Measurements from ENCODE around the gene RAB36.

RAB36 gene, protein sequence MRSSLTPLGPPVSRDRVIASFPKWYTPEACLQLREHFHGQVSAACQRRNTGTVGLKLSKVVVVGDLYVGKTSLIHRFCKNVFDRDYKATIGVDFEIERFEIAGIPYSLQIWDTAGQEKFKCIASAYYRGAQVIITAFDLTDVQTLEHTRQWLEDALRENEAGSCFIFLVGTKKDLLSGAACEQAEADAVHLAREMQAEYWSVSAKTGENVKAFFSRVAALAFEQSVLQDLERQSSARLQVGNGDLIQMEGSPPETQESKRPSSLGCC

DNA sequence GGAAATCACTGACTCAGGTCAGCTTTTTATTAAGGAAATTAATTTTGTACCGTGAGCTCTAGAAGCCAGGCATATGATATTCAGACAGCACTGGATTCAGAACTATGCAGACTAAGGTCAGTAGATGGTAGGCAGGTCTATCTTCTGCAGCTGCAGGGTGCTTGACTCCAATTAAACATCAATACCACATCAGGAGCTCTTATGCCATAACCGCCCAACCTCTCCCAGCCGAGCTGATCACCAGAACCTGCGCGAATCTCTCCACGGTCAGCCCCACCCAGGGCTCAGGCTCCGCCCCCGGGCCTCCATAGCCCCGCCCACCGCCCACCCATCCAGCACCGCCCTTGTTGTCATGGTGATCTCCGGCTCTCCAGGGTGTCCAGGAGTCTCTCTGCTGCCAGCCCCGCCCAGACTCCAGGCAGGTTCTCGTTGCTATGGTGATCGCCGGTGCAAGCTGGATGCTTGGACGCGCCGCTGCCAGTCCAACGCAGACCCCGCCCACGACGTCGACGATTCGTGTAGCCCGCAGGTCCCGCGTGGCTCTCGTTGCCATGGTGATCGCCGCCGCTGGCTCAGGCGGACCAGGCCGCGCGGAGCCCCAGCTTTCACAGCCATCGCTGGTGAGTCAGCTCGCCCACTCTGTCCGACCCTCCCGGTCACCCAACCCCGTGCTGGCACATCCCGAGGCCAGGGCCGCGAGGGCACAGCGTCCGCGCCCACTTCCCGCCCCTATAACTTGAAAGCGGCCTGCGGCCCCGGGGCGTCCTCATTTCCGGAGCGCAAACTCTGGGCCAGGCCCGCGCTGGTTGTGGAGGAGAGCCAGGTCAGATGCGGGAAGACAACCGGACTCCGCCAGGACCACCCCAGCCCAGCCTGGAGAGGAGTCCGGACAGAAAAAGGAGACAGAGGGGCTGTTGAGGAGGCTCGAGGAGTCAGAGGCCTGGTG, at the start of gene RAB36:
Gene RAB36 (plus strand): TSS at position 546 of the 946 bp plus-strand sequence. CDS start 1,140 bp downstream, outside the sequence.
- H3K4me3 Mint-ChIP-seq, result peak within 1 kb of the TSS; percentile 64

DNA sequence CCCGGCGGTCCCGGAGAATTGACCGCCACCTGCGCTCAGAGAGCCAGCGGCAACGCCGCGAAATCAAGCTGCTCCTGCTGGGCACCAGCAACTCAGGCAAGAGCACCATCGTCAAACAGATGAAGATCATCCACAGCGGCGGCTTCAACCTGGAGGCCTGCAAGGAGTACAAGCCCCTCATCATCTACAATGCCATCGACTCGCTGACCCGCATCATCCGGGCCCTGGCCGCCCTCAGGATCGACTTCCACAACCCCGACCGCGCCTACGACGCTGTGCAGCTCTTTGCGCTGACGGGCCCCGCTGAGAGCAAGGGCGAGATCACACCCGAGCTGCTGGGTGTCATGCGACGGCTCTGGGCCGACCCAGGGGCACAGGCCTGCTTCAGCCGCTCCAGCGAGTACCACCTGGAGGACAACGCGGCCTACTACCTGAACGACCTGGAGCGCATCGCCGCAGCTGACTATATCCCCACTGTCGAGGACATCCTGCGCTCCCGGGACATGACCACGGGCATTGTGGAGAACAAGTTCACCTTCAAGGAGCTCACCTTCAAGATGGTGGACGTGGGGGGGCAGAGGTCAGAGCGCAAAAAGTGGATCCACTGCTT, 49.4 kb upstream of the RAB36 start:
- Mint-ChIP-seq H3K36me3 (ENCODE audit: insufficient read depth) (peaks cover 1% of the 10 kb centered on the region), H3K27me3 (no peaks in the 10 kb centered on the region), H3K4me1 (no peaks in the 10 kb centered on the region), H3K27ac (ENCODE audit: low read depth) (no peak overlapping the region), H3K9me3 (no peaks in the 10 kb centered on the region), H3K4me3 (no peak overlapping the region)
- ATAC-seq (replicated peaks; ENCODE audit: extremely low read depth, poor library complexity, severe bottlenecking) (no peak), DNase-seq (ENCODE audit: low spot score in 2 of 2) (no peak)

More for the DNA sequence above, at the start of gene RAB36:
- Mint-ChIP-seq H3K36me3 (ENCODE audit: insufficient read depth) (peaks cover 22% of the 10 kb centered on the region), H3K27ac (ENCODE audit: low read depth) (peak within 1 kb of the TSS; percentile 94), H3K4me1 (peaks cover 53% of the 10 kb centered on the region), H3K27me3 (no peaks in the 10 kb centered on the region), H3K9me3 (no peaks in the 10 kb centered on the region)
- peak; percentile 39 for ATAC-seq (replicated peaks; ENCODE audit: extremely low read depth, poor library complexity, severe bottlenecking)
- DNase-seq (ENCODE audit: low spot score in 2 of 2), result peak; percentile 84 to 85

DNA sequence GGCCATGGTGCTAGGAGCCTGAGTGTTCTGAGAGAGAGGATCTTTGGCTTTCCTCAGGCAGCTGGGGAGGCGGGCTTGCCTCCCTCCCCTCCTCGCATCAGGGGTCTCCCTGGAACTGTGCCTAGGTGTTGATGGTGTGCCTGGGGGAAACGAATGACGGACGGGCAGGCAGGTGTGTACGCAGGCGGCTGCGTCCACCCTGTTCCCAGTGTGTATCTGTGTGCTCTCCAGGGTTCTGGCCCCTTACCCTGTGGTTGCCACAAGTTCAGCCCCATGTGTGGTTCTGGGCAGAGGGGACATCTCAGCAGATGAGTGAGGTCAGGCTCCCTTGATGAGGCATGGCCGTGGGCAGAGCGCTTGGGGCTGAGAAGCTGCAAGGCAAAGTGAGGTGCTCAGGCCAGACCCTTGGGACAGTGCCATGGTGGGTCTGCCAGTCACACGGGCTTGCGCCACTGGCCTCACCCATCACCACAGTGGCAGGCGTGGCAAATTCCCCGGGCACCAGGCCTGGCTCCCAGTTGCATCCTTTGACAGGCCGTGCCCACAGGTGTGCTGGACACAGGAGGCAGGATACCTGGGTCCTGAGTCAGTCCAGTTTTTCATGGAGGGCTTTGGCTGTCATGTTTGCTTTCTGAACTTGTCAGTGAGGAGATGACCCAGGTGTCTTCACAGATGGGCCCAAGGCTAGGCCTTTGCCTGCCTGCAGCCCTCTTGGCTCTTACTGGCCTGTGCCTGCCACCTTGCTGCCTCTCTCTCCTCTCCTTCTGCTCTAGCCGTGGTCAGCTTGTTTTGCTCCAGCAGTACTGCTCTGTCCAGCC, 47.7 kb upstream of the RAB36 start:
- H3K36me3 Mint-ChIP-seq (ENCODE audit: insufficient read depth), result peaks cover 1% of the 10 kb centered on the region
- H3K4me3 Mint-ChIP-seq, result no peak overlapping the region
- no peak for DNase-seq (ENCODE audit: low spot score in 2 of 2)

DNA sequence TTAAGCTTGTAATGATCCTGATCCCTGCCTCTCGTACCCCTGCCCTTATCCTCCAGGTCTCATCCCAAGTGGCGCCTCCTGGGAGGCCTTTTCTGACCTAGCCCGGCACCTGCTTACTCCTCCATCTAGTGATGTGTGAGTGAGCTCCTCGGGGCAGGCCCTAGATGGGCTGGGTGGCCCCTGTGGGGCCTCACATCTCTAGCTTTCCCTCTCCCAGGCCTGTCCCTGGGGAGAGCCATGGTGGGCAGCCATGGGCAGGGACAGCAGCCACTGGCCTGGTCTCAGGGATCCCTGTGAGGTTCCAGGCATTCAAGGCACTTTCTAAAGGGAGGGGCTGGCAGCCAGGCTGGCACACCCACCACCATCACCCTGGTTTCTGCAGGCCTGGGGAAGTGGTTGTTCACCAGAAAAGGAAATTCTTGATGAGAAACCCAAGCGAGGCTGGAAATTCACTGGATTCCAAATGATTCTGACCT, 47.0 kb upstream of the RAB36 start:
- Mint-ChIP-seq H3K36me3 (ENCODE audit: insufficient read depth) (peaks cover 1% of the 10 kb centered on the region), H3K4me1 (no peaks in the 10 kb centered on the region), H3K27ac (ENCODE audit: low read depth) (no peak overlapping the region), H3K4me3 (no peak overlapping the region), H3K9me3 (no peaks in the 10 kb centered on the region), H3K27me3 (no peaks in the 10 kb centered on the region)
- no peak for DNase-seq (ENCODE audit: low spot score in 2 of 2)
- ATAC-seq (replicated peaks; ENCODE audit: extremely low read depth, poor library complexity, severe bottlenecking), result no peak

More for the DNA sequence above, 47.7 kb upstream of the RAB36 start:
- Mint-ChIP-seq H3K27me3 (no peaks in the 10 kb centered on the region), H3K4me1 (no peaks in the 10 kb centered on the region), H3K27ac (ENCODE audit: low read depth) (no peak overlapping the region), H3K9me3 (no peaks in the 10 kb centered on the region)
- no peak for ATAC-seq (replicated peaks; ENCODE audit: extremely low read depth, poor library complexity, severe bottlenecking)

DNA sequence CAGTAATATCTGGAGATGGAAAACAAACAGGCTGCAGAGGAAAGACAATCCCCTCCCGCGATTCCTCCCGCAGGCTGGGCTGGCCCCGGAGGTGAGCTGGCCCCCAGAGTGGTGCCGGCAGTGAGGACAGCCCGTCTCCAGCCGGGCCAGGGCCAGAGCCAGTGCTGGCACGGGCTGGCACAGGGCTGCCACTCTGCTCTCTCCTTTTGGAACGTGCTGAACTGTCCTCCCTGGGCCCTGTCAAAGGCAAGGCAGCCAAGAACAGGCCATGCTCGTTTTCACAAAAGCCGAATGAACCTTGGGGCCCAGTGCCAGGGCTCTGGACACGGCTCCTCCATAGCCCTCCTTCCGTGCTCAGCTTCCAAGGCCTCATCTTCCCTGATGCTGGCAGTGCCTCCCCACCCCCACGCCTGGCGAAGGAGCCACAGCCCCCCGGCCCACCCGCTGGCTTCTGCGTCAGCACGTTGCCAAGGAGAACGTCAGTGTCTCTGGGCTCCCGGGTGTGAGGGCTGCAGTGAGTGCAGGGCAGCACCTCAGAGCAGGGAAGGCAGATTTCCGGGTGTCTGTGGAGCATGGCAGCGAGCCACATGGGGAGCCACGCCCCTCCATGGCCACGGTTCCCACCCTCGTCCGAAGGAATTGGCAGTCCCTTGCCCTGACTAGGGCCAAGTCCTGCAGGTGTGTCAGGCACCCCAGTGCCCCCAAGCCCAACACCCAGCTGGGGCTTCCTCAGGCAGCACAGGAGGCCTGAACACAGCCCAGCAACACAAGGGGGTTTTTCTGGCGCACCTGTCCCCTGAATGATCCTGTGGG, 46.4 kb upstream of the RAB36 start:
- Mint-ChIP-seq H3K9me3 (no peaks in the 10 kb centered on the region), H3K4me3 (no peak overlapping the region), H3K4me1 (no peaks in the 10 kb centered on the region), H3K27me3 (no peaks in the 10 kb centered on the region), H3K36me3 (ENCODE audit: insufficient read depth) (peaks cover 1% of the 10 kb centered on the region), H3K27ac (ENCODE audit: low read depth) (no peak overlapping the region)
- no peak for DNase-seq (ENCODE audit: low spot score in 2 of 2)
- ATAC-seq (replicated peaks; ENCODE audit: extremely low read depth, poor library complexity, severe bottlenecking), result no peak

DNA sequence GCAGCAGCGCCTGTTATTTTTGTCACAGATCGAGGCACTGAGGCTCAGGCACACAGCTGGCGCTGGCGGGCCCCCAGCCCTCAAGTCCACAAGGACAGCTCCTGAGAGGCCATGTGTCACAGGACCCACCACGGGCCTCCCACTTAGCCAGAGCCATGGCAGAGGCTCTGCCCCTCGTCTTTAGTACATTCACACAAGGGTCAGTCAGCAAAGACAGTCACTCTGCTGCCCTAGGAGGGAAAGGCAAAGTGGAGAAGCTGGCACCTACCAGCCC, 45.8 kb upstream of the RAB36 start:
- ATAC-seq (replicated peaks; ENCODE audit: extremely low read depth, poor library complexity, severe bottlenecking), result no peak
- Mint-ChIP-seq H3K4me1 (no peaks in the 10 kb centered on the region), H3K27ac (ENCODE audit: low read depth) (no peak overlapping the region), H3K4me3 (no peak overlapping the region), H3K27me3 (no peaks in the 10 kb centered on the region), H3K36me3 (ENCODE audit: insufficient read depth) (no peaks in the 10 kb centered on the region), H3K9me3 (no peaks in the 10 kb centered on the region)
- DNase-seq (ENCODE audit: low spot score in 2 of 2), result no peak

DNA sequence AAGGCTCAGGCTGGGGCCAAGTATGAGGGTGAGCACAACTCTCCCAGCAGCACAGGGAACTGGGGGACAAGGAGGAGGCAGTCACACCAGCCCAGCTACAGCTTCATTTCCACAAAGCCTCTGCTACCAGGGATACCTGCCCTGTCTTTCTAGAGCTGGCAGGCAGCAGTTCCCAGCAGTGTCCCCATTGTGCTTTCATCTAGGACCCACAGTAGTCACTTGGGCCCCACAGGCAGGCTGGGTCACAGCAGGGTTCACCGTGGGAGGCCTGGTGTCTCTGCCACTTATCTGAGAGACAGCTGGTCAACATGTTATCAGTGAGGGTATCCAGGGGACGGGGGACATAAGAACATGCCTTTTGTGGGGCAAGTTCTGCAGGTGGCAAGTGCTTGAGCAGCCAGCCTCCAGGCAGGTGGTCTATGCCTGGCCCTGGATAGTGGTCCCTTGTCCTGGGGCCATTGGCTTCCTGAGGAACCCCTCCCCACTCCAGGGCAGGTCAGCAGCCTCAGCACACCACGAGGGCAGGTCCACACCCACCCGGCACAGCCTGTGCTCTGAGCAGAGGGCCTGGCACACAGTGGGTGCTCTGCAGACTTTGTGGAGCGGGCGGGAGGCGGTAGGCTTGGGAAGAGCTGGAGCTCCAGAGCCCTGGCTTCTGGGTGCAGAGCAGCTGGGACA, 45.0 kb upstream of the RAB36 start:
- DNase-seq (ENCODE audit: low spot score in 2 of 2) (no peak), ATAC-seq (replicated peaks; ENCODE audit: extremely low read depth, poor library complexity, severe bottlenecking) (no peak)
- no peaks in the 10 kb centered on the region for H3K36me3 Mint-ChIP-seq (ENCODE audit: insufficient read depth)
- no peak overlapping the region for H3K27ac Mint-ChIP-seq (ENCODE audit: low read depth)
- no peaks in the 10 kb centered on the region for H3K4me1 Mint-ChIP-seq
- H3K9me3 Mint-ChIP-seq, result no peaks in the 10 kb centered on the region
- H3K4me3 Mint-ChIP-seq, result no peak overlapping the region
- no peaks in the 10 kb centered on the region for H3K27me3 Mint-ChIP-seq

DNA sequence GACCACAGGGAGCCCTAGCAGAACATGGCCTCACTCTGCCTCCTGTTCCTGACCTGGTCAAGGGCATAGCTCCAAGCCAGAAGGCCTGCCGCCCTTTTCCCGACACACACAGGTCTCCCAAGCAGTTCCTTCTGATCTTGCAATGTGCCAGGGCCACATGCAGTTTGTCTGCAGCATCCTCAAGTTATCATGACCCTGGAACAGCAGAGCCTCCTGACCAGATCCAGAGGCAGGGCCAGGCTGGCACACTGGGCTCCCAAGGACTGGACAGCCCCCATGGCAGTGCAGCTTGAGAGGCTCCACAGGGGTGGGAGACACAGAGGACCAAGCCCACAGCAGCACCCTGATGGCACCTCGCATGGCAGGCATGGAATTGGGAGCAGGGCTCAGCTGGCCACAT, 43.8 kb upstream of the RAB36 start:
- H3K9me3 Mint-ChIP-seq, result no peaks in the 10 kb centered on the region
- no peaks in the 10 kb centered on the region for H3K27me3 Mint-ChIP-seq
- H3K36me3 Mint-ChIP-seq (ENCODE audit: insufficient read depth), result no peaks in the 10 kb centered on the region
- no peak for DNase-seq (ENCODE audit: low spot score in 2 of 2)
- no peak overlapping the region for H3K27ac Mint-ChIP-seq (ENCODE audit: low read depth)
- ATAC-seq (replicated peaks; ENCODE audit: extremely low read depth, poor library complexity, severe bottlenecking), result no peak
- H3K4me3 Mint-ChIP-seq, result no peak overlapping the region
- H3K4me1 Mint-ChIP-seq, result no peaks in the 10 kb centered on the region

DNA sequence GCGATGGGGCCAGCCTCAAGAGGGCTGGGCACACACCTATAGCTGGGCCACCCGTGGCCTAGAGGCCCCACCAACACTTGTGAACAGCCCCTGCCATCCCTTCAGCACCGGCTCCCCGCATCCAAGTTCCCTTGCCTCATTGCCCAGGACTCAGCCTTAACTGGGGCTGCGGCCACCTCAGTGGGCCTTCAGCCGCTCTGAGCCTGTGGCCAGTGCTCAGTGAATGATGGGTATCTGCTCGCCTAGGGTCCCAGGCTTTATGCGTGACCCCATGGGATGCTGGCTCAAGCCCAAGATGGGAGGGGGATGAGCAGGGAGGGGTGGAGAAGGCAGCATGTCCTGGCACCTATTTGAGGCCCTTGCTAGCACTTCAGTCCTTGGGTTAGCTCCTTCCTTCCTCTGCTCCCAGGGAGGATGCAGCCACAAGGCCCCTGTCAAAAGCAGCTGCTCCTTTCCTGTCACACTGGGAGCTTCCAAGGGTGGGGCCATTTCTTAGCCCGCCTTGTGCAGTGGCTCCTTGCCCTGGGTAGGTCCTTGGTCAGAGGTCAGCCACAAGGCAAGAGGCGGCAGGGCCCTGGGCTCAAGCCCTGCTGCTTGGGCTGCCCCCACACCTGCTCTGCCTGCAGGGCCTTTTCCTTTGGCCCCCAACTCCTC, 43.1 kb upstream of the RAB36 start:
- Mint-ChIP-seq H3K27ac (ENCODE audit: low read depth) (no peak overlapping the region), H3K27me3 (no peaks in the 10 kb centered on the region), H3K36me3 (ENCODE audit: insufficient read depth) (no peaks in the 10 kb centered on the region), H3K9me3 (no peaks in the 10 kb centered on the region), H3K4me3 (no peak overlapping the region), H3K4me1 (no peaks in the 10 kb centered on the region)
- DNase-seq (ENCODE audit: low spot score in 2 of 2) (no peak), ATAC-seq (replicated peaks; ENCODE audit: extremely low read depth, poor library complexity, severe bottlenecking) (no peak)

DNA sequence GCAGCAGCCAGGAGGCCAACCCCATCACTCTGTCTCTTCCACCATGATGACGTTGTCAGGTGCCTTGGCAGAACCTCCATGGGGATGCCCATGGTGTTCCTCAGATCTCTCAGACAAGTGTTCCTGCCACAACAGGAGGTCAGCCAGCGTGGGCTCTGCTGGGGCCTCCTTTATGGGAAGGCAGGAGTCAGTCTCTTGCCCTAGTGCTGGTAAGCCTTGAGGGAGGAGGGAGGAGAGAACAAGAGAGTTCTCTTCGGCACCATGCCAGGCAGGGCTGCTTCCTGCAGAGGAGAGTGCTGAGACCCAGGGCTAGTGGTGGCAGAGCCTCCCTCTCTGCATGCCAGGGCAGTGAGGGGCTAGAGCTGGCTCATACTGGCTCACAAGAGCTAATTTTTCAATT, 42.5 kb upstream of the RAB36 start:
- no peaks in the 10 kb centered on the region for H3K27me3 Mint-ChIP-seq
- H3K9me3 Mint-ChIP-seq, result no peaks in the 10 kb centered on the region
- DNase-seq (ENCODE audit: low spot score in 2 of 2) (no peak), ATAC-seq (replicated peaks; ENCODE audit: extremely low read depth, poor library complexity, severe bottlenecking) (no peak)
- no peak overlapping the region for H3K4me3 Mint-ChIP-seq
- no peaks in the 10 kb centered on the region for H3K36me3 Mint-ChIP-seq (ENCODE audit: insufficient read depth)
- H3K4me1 Mint-ChIP-seq, result no peaks in the 10 kb centered on the region
- H3K27ac Mint-ChIP-seq (ENCODE audit: low read depth), result no peak overlapping the region
